Testis (tissue), 2 donors: Measurements from ENCODE around the gene GADD45G.

Experiments
- POLR2A ChIP-seq: fragments of 450-650 bp; IDR thresholded peaks from one replicate; pipeline ENCODE4 v1.6.1; 2017; ENCODE audit warnings: antibody characterized with exemption, mild to moderate bottlenecking, moderate library complexity
- TF ChIP-seq, protein P1 (sequence below), 3 experiments: fragments of 450-650 bp in 2 of 3; fragments of 200-600 bp in 1 of 3; sonication (generic) in 1 of 3; IDR thresholded peaks; one replicate each; pipeline ENCODE4 v1.5.1; 2016 to 2019; ENCODE audit warnings: antibody characterized with exemption in 3 of 3, mild to moderate bottlenecking in 2 of 3, moderate library complexity in 1 of 3

DNA sequence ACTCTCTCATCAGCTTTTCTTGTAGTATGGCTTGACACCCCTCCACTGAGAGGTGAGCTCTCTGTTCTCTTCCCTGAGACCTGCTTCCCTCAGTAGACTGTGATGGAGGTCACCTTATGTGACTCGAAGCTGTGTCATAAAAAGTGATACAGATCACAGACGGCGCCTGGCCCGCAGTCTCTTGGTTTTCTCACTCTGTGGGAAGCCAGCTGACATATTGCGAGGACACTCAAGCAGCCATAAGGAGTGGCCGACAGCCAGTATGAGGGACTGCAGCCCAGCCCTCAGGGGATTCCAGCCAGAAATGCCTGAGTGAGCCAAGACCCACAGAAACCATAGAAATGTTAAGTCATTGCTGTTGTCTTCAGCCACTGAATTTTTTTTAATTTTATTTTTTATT is 38.0 kb downstream of the GADD45G start:
- TF ChIP-seq, protein P1, sequence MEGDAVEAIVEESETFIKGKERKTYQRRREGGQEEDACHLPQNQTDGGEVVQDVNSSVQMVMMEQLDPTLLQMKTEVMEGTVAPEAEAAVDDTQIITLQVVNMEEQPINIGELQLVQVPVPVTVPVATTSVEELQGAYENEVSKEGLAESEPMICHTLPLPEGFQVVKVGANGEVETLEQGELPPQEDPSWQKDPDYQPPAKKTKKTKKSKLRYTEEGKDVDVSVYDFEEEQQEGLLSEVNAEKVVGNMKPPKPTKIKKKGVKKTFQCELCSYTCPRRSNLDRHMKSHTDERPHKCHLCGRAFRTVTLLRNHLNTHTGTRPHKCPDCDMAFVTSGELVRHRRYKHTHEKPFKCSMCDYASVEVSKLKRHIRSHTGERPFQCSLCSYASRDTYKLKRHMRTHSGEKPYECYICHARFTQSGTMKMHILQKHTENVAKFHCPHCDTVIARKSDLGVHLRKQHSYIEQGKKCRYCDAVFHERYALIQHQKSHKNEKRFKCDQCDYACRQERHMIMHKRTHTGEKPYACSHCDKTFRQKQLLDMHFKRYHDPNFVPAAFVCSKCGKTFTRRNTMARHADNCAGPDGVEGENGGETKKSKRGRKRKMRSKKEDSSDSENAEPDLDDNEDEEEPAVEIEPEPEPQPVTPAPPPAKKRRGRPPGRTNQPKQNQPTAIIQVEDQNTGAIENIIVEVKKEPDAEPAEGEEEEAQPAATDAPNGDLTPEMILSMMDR (IDR thresholded peaks at IDR 0.05) = no peak
- TF ChIP-seq POLR2A = no peak
